HEK293 (cell line): ENCODE data around the gene PHKA2.

Source experiments
- CTCF ChIA-PET: fragments of 350-600 bp; formaldehyde crosslinking; extraction: SDS; loops from one replicate; lab custom pipeline; 2021; ENCODE audit warnings: antibody characterized with exemption; lab: Yijun Ruan, JAX
- POLR2A ChIA-PET: fragments of 300-600 bp; formaldehyde crosslinking; extraction: SDS; loops from one replicate; lab custom pipeline; 2020; ENCODE audit warnings: antibody characterized with exemption, inconsistent platforms; lab: Yijun Ruan, JAX
- H3K27ac ChIP-seq: fragments of 200-500 bp; sonication (Bioruptor generic); 2 replicates; pipeline ENCODE4 v1.5.1; 2014; ENCODE audit warnings: low read depth, low read length, control low read depth, inconsistent platforms; ENCODE audit errors: extremely low read depth
- H3K36me3 ChIP-seq, 2 experiments: fragments of 200-500 bp in 1 of 2; sonication (Bioruptor generic) in 1 of 2; 1 replicate in 1 of 2; 2 replicates in 1 of 2; pipeline ENCODE4 v1.5.1; 2014 to 2017; ENCODE audit warnings: inconsistent platforms in 2 of 2, low read length in 2 of 2; ENCODE audit not compliant: control insufficient read depth in 2 of 2, insufficient read depth in 1 of 2
- H3K4me1 ChIP-seq: fragments of 200-500 bp; sonication (Bioruptor generic); 2 replicates; pipeline ENCODE4 v1.5.1; 2014; ENCODE audit warnings: mild to moderate bottlenecking, low read length, inconsistent platforms; ENCODE audit not compliant: control insufficient read depth, insufficient read depth
- H3K4me3 ChIP-seq: 2 replicates; pipeline ENCODE4 v1.5.1; 2011; ENCODE audit warnings: low read depth, mild to moderate bottlenecking, control low read depth, low read length, moderate library complexity
- H3K9me3 ChIP-seq: fragments of 200-500 bp; sonication (Bioruptor generic); 2 replicates; pipeline ENCODE4 v1.5.1; 2014; ENCODE audit warnings: low read depth, low read length, inconsistent platforms; ENCODE audit not compliant: control insufficient read depth, insufficient read depth
- SCRT2 ChIP-seq: fragments of 450-650 bp; formaldehyde crosslinking; IDR thresholded peaks from 2 replicates; pipeline ENCODE4 v1.5.1; 2016; ENCODE audit warnings: missing biosample characterization, missing genetic modification characterization
- TSHZ1 ChIP-seq: fragments of 450-650 bp; formaldehyde crosslinking; IDR thresholded peaks from 2 replicates; pipeline ENCODE4 v1.5.1; 2016; ENCODE audit warnings: missing biosample characterization, missing genetic modification characterization, borderline replicate concordance
- YY2 ChIP-seq: fragments of 450-650 bp; formaldehyde crosslinking; IDR thresholded peaks from 2 replicates; pipeline ENCODE4 v1.5.1; 2016; ENCODE audit warnings: missing biosample characterization, missing genetic modification characterization
- ZFP69B ChIP-seq: fragments of 450-650 bp; formaldehyde crosslinking; IDR thresholded peaks from 2 replicates; pipeline ENCODE4 v1.5.1; 2016; ENCODE audit warnings: missing biosample characterization, missing genetic modification characterization
- ZNF280D ChIP-seq: fragments of 450-650 bp; formaldehyde crosslinking; IDR thresholded peaks from 2 replicates; pipeline ENCODE4 v1.5.1; 2016; ENCODE audit warnings: missing biosample characterization, missing genetic modification characterization
- ZNF366 ChIP-seq: fragments of 450-650 bp; formaldehyde crosslinking; conservative IDR thresholded peaks from 2 replicates; pipeline ENCODE4 v1.5.1; 2016; ENCODE audit warnings: missing biosample characterization, missing genetic modification characterization
- ZNF426 ChIP-seq: fragments of 450-650 bp; formaldehyde crosslinking; IDR thresholded peaks from 2 replicates; pipeline ENCODE4 v1.5.1; 2017; ENCODE audit warnings: missing biosample characterization, missing genetic modification characterization, mild to moderate bottlenecking, inconsistent platforms, moderate library complexity
- ZNF580 ChIP-seq: fragments of 450-650 bp; formaldehyde crosslinking; IDR thresholded peaks from 2 replicates; pipeline ENCODE4 v1.5.1; 2016; ENCODE audit warnings: missing biosample characterization, missing genetic modification characterization
- ZNF692 ChIP-seq: fragments of 450-650 bp; formaldehyde crosslinking; IDR thresholded peaks from 2 replicates; pipeline ENCODE4 v1.5.1; 2016; ENCODE audit warnings: missing biosample characterization, missing genetic modification characterization
- ZSCAN16 ChIP-seq: fragments of 450-650 bp; formaldehyde crosslinking; IDR thresholded peaks from 2 replicates; pipeline ENCODE4 v1.5.1; 2016; ENCODE audit warnings: missing biosample characterization, missing genetic modification characterization
- ZSCAN30 ChIP-seq: fragments of 450-650 bp; IDR thresholded peaks from 2 replicates; pipeline ENCODE4 v1.5.1; 2018; ENCODE audit warnings: missing biosample characterization, mild to moderate bottlenecking, missing genetic modification characterization, moderate library complexity

PHKA2 gene

GRCh38 chrX:19007868-19008267 lies 24.0 kb upstream of the PHKA2 start:
- Histone ChIP-seq H3K4me1 (no peaks in the 10 kb centered on the region), H3K4me3 (no peak overlapping the region), H3K36me3 (no peaks in the 10 kb centered on the region; a peak in 1 of 3 replicates), H3K27ac (no peak overlapping the region)
- POLR2A ChIA-PET, result no interaction called here
- CTCF ChIA-PET, result interaction anchor here (0.7 to 1.2 kb wide), 5 partner anchors 9 to 209 kb away, joined by 3 to 4 read pairs (median 4); no protein-coding TSS in a partner anchor
- TF ChIP-seq TSHZ1 (tag by site-specific recombination) (no peak), ZSCAN16 (no peak), ZNF366 (tag by site-specific recombination) (no peak), ZNF280D (no peak), ZNF580 (tag by site-specific recombination) (no peak), SCRT2 (tag by site-specific recombination) (no peak)
- TF ChIP-seq, all 188 proteins: peak for 0
- no peaks in the 10 kb centered on the region for H3K9me3 ChIP-seq

- Histone ChIP-seq H3K4me3 (no peak overlapping the region), H3K9me3 (no peaks in the 10 kb centered on the region), H3K4me1 (0 out of 2 replicates have a peak, but pooled peaks cover under 1% of the 10 kb centered on the region), H3K27ac (no peak overlapping the region), H3K36me3 (no peaks in the 10 kb centered on the region; a peak in 1 of 3 replicates)
- POLR2A ChIA-PET, result no interaction called here
- CTCF ChIA-PET, result interaction anchor here (0.6 to 1.2 kb wide), 9 partner anchors 10 to 617 kb away, joined by 3 to 4 read pairs (median 3); no protein-coding TSS in a partner anchor
- TF ChIP-seq ZNF692 (tag by site-specific recombination) (no peak), ZNF280D (no peak), YY2 (tag by site-specific recombination) (no peak), ZSCAN30 (no peak), ZFP69B (tag by site-specific recombination) (no peak), ZNF426 (tag by site-specific recombination) (no peak)
Observed at GRCh38 chrX:19007011-19007410, 23.1 kb upstream of the PHKA2 start.
